KOPT-K1 (cell line): ENCODE results near the gene OPCML.

Experiments
- H3K27ac ChIP-seq: fragments of 200-600 bp; sonication (generic); 2 replicates; pipeline ENCODE4 v1.5.1; 2016; ENCODE audit warnings: antibody characterized with exemption, mild to moderate bottlenecking, low read depth, low read length; ENCODE audit not compliant: poor library complexity, severe bottlenecking
- H3K36me3 ChIP-seq: fragments of 200-600 bp; sonication (generic); 2 replicates; pipeline ENCODE4 v1.5.1; 2017; ENCODE audit warnings: antibody characterized with exemption, mild to moderate bottlenecking, low read length, moderate library complexity; ENCODE audit not compliant: insufficient read depth
- H3K9me3 ChIP-seq: fragments of 200-600 bp; sonication (generic); 2 replicates; pipeline ENCODE4 v1.5.1; 2017; ENCODE audit warnings: antibody characterized with exemption, low read length, mild to moderate bottlenecking; ENCODE audit not compliant: insufficient read depth, poor library complexity, severe bottlenecking

The OPCML gene

DNA sequence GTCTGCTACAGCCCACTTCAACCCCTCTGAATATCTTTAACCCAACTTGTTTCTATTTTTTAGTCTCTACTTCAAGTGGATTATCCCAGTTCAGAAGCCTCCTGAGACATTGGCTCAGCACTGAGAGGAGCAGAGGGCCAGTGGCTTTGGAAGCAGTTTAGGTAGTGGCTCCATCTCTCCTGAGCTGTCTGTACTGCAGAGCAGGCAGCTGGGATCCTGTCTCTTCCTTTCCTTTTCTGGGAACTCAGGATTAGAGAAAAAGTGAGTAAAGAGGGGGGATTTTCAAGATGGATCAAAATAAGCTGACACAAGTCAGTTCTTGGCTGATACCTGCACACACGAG lies 512.0 kb downstream of the OPCML start:
- Histone ChIP-seq H3K27ac (no peak overlapping the region), H3K36me3 (no peaks in the 10 kb centered on the region), H3K9me3 (no peaks in the 10 kb centered on the region)

DNA sequence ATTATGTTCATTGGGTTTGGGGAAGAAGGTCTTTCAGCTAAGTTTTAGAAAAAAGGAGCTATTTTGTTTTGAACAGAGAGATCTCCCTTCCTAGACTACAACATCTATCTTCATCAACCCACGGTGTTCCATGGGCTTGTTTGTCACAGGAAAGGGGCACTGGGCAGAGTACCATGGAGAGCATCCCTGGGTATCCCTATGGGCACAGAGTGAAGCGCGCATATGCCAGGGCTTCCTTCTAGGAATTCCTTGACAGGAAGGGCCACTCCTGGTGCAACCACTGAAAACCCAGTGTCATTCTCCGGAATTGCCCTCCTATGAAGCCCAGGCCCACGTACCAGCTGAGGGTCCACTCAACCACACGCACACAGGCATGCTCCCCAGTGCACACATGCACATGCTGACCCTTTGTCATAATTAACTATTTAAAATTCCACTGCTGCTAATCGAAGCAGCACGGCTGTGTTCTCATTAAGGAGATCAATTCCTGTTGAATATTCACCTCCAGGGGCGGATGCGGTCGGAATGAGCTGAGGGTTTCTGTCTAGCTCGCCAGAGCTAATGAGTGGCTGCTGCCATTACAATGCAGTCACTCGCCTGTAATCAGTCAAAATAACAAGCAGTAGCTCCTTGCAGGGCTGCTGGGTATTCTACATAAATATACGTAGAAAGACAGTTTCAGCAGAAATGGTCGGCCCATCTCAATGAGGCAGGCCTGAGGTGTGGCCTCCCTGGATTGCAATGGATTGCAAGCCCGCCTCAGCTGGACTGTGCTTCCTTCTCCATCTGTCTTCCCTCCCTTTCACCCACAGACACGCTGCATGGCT lies 512.5 kb downstream of the OPCML start:
- no peaks in the 10 kb centered on the region for H3K36me3 ChIP-seq
- H3K9me3 ChIP-seq = no peaks in the 10 kb centered on the region

DNA sequence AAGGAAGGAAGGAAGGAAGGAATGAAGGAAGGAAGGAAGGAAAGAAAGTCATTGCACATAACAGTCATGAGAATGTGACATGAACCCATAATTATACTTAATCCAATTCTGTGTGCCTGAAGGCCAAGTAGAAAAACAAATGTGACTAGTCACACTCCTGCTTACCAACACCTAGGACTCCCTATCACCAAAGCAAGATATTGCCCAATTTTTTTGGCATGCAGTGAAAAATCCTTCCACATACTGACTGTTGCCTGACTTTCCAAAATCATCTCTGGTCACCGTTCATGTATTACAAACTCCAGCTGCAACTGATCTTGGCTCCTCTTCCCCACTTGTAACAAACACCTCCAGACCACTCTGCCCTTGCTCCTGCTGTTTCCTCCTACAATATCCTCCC lies 516.8 kb downstream of the OPCML start:
- Histone ChIP-seq H3K9me3 (no peaks in the 10 kb centered on the region), H3K27ac (no peak overlapping the region), H3K36me3 (no peaks in the 10 kb centered on the region)

More for the DNA sequence above, 512.5 kb downstream of the OPCML start:
- H3K27ac ChIP-seq = no peak overlapping the region

DNA sequence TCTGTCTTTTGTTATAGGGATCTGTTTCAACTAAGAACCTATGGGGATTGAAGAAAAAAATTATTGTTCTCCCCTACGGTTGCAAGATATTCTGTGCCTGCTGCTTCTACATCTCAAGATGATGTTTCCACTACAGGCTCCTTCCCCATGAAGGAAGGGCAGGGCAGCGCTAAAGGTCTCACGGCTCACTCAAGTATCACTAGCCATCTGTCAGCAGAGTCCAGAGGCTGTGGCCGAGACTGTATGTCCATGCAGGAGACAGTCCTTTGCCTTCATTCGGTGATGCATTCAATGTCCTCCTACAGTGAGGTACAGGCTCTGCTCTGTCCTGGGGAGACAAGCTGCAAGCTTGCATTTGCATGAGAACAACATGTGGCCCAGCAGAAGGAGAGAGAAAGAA lies 518.0 kb downstream of the OPCML start:
- no peaks in the 10 kb centered on the region for H3K9me3 ChIP-seq
- no peaks in the 10 kb centered on the region for H3K36me3 ChIP-seq

DNA sequence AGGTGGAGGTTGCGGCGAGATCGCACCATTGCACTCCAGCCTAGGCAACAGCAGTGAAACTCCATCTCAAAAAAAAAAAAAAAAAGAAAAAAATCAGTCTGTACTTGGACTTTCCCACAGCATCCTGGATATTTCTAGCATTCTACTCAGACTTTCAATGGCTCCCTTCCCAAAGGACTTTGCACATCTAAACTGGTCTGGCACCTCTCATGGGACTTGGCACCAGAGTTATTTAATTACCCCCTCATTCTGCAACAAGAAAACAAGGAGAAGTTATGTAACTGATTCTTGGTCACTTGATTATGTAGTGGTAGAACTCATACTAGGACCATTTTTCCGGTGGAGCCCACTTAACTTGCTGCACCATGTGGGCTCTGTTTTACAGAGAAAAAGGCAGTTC lies 519.5 kb downstream of the OPCML start:
- no peaks in the 10 kb centered on the region for H3K9me3 ChIP-seq
- no peaks in the 10 kb centered on the region for H3K36me3 ChIP-seq
- no peak overlapping the region for H3K27ac ChIP-seq

More for the DNA sequence above, 518.0 kb downstream of the OPCML start:
- H3K27ac ChIP-seq = no peak overlapping the region

DNA sequence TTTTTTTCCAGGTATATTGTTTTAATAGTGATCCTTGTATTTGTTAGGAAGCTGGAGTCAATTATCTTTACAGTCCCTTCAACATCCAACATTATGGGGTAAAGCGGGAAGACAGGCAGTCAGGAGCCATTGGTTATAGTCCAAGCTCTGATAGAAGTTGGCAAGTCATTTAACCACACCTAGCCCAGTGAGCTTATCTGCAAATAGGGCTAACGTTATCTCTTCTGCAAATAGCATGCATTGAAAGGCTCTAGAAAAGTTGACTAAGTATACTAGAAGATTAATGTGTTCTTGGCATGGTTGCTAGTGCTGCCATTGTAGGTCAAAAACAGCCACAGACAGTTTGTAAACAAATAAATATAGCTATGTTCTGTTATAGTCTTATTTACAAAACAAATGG lies 520.7 kb downstream of the OPCML start:
- H3K9me3 ChIP-seq = no peaks in the 10 kb centered on the region
- H3K27ac ChIP-seq = no peak overlapping the region
- H3K36me3 ChIP-seq = no peaks in the 10 kb centered on the region

DNA sequence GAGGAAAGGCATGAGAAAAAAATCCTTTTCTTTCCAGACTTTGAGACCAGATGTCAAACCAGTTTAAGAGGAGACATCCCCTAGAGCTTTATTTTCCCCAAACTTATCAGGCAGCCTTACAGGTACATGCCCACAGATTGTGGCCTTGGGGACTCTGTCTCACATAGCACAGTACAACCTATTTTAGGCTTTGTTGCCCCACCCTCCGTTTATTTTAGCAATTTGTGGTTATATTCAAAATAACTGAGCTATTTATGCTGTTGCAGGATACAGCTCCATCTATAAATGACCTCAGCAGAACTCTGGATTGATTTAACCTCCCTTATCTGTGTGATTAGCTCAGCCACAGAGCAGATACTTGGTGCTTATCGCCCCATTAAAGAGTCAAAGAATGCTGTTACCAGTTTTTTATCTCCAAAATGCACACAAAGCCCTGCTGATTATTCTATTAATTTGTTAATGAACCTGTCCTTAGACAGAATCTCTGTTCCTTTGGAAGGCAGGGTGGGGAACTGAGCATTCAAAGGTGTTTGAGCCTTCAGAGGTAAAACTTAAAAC lies 525.2 kb downstream of the OPCML start:
- H3K9me3 ChIP-seq = peaks cover 8% of the 10 kb centered on the region
- H3K36me3 ChIP-seq = no peaks in the 10 kb centered on the region

DNA sequence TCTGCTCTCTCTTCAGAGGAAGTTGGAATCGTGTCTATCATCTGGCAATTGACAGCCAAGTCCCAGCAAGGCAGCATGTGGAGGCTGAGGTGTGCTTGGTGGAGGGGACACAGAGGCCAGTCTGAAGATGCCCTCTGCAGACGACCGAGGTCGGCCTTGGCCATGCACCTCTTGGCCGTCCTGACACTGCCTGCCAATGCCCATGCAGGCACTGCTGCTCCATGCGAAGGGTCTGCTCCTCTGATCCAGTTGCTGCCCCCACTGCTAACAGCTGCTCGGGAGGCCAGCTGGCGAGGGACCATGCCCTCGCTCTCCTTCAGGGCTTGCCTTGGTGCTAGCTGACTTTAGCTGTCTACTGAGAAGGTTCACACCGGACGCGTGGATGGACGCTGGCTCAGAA lies 527.9 kb downstream of the OPCML start:
- no peak overlapping the region for H3K27ac ChIP-seq
- H3K9me3 ChIP-seq = peaks cover 8% of the 10 kb centered on the region
- no peaks in the 10 kb centered on the region for H3K36me3 ChIP-seq

More for the DNA sequence above, 525.2 kb downstream of the OPCML start:
- no peak overlapping the region for H3K27ac ChIP-seq

DNA sequence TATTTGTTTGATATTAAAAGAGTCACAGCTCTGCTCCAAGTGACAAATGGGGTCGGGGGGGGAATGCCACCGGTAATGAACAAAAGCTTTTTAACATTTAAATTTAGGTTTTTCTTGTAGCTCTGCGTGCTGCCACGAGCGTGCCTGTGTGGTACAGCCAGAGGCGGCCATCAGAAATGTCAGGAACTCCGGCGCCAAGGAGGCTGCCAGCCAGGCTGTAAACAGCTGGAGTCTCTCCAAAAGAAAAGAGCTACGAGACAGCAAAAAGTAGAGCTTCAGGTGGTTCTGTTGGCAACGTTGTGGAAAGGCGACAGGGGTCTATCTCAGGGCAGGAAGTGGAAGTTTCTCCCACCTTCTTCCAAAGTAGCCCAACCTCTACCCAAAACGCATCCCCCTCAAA lies 532.8 kb downstream of the OPCML start:
- no peak overlapping the region for H3K27ac ChIP-seq
- H3K9me3 ChIP-seq = no peaks in the 10 kb centered on the region
- H3K36me3 ChIP-seq = no peaks in the 10 kb centered on the region

DNA sequence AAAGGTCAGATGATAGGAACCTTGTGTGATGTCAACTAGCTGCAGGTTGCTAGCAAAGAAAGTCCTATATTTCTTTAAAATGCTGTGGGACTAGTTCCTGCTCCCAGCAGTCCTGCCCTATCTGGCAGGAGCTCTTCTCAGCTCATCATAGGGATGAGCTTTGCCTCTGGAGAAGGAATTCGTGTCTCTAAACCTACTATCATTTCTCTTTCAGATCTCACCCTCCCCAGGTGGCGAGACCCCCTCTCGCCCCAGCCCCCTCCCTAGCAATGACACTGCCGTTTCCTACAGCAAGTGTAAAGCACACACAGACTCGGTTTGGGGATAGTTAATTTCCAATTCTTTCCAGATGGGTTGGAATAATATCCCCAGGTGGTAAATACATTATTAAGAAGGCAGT lies 533.3 kb downstream of the OPCML start:
- no peak overlapping the region for H3K27ac ChIP-seq

DNA sequence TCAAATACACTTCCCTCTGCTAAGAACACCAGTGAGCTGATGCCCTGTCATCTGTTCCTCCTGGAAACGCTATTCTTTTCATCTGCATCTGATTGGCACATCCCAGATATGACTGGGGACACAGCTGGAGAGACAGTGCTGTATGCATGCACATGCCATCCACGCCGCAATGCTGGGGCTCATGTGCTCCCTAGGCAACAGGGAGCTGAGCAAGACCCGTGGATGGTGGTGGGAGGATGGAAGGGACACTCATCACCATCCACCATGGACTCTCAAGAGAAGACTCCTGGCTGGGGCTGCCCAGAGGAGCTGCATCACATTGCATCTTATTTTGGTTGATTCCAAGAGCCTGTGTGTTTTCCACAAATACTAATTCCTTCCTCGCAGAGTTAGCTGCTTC lies 534.9 kb downstream of the OPCML start:
- Histone ChIP-seq H3K36me3 (no peaks in the 10 kb centered on the region), H3K27ac (no peak overlapping the region), H3K9me3 (no peaks in the 10 kb centered on the region)

More for the DNA sequence above, 533.3 kb downstream of the OPCML start:
- Histone ChIP-seq H3K9me3 (no peaks in the 10 kb centered on the region), H3K36me3 (no peaks in the 10 kb centered on the region)

DNA sequence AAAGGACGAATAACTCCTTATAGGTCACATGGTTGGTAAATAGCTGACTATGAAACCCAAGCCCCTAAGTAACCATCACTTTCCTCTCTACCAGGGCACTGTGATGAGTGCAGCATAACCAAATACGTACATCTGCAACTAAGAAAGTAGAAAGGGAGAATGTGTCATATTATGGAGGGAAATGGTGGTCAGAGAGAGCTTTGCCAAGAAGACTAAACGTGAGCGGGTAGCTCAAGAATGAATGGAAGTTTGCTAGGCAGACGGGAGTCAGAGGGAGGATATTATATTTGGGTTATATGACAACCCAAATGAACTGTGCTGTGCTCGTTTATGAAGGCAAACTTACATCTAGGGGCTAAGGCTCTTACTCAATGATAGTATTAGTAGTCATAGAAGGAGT lies 537.3 kb downstream of the OPCML start:
- H3K27ac ChIP-seq = no peak overlapping the region
- H3K36me3 ChIP-seq = no peaks in the 10 kb centered on the region
- H3K9me3 ChIP-seq = no peaks in the 10 kb centered on the region

DNA sequence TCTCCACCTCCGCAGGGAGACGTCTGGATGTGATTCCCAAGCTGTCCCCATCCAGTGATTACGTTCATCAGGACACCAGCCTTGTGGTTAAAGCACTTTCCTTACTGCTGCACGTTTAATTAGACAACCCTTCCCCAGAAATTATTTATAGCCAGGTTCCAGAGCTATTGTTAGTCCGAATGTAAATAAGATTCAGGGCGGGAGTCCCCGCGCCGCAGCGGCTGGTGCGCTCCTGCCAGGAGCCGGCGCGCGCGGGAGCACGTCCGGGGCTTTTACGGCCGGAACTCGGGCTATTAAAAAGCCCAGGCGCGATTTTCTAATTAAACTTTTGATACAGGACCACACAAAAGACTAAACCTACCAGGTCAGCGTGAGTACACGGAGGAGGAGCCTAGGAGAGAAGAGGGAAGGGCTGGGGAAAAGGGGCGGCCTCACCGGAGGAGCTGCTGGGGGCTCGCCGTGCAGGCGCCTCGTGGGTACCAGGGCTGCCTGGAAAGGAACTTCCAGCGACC lies 538.3 kb downstream of the OPCML start:
- no peaks in the 10 kb centered on the region for H3K9me3 ChIP-seq
- H3K27ac ChIP-seq = no peak overlapping the region
- H3K36me3 ChIP-seq = no peaks in the 10 kb centered on the region

DNA sequence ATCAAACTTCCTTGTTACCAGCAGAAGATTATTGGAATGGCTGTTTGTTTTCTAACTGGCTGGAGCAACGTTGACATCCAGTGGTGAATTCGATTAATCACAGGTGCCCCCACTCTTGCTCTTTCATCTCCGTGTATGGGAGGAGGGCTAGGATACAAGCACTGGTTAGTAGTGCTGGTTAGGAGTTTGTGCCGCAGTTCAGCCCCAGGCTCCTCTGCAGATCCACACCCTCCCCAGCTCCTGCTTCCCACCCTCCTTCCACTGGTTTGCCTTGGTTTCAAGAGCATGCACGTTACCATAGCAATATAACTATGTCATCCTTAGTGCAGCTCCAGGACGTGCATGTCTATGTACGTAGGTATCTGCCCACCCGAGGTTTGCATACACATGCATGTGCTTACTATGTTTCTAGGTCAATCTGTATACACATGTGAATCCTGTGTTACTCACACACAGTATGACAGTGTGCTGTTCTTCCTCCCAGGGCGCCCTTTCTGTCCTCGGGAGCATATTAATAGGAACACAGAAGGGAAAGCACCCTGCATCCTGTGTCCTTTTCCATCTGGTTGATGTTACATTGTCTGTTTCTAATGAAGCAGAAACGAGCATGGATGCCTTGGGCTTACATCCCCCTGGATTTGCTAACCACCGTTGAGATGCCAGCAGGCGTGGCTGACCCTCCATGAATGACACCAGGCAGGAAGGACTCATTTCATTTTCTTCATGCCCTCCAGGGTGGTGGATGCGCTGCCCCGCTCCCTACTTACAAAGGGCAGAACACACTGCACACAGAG lies 539.3 kb downstream of the OPCML start:
- H3K9me3 ChIP-seq = no peaks in the 10 kb centered on the region
- no peaks in the 10 kb centered on the region for H3K36me3 ChIP-seq
- no peak overlapping the region for H3K27ac ChIP-seq

DNA sequence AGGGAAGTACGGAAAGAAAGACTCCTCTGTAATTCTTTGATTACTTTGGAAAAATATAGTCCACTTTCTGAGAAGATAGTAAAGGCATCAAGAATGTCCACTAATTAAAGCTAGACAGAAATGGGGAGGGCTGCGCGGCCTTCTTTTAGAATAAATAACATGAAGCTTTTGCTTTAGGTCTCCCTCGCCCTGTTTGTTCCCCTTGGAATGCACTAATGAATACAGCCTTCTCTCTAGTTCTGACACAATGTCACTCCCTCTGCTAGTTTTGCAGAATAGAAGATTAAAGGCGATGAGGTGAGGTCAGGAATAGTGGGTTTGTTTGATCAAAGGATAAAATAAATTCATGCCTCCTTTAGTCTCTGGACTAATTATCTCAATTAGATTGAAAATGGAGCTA lies 543.9 kb downstream of the OPCML start:
- H3K27ac ChIP-seq = no peak overlapping the region

More for the DNA sequence above, 543.9 kb downstream of the OPCML start:
- Histone ChIP-seq H3K9me3 (no peaks in the 10 kb centered on the region), H3K36me3 (no peaks in the 10 kb centered on the region)
